Transverse colon (tissue), 4 donors: Measurements from ENCODE around the gene FNDC3B. TPM values are rescaled to one million over a fixed set of nuclear protein-coding genes. Genes with fewer than 3 reads are reported as not detected.

Source experiments
- DNase-seq: peaks from one replicate; pipeline ENCODE4 v3.0.0-alpha.2; 2019
- H3K27ac ChIP-seq, 4 donors: fragments of 200-600 bp; sonication (generic); 2 replicates each; pipeline ENCODE4 v1.5.1; 2016 to 2018; ENCODE audit warnings: inconsistent platforms in 4 of 4
- H3K27me3 ChIP-seq: fragments of 200-600 bp; sonication (generic); 2 replicates; pipeline ENCODE4 v1.5.1; 2017; ENCODE audit warnings: inconsistent platforms
- H3K36me3 ChIP-seq, 4 donors: fragments of 200-600 bp; sonication (generic); 2 replicates each; pipeline ENCODE4 v1.5.1; 2017 to 2019; ENCODE audit warnings: inconsistent platforms in 4 of 4
- H3K4me1 ChIP-seq, 4 donors: fragments of 200-600 bp; sonication (generic); 2 replicates each; pipeline ENCODE4 v1.5.1; 2017 to 2020; ENCODE audit warnings: inconsistent platforms in 4 of 4
- H3K4me3 ChIP-seq, 4 donors: fragments of 200-600 bp; sonication (generic); 1 replicate in 1 of 4; 2 replicates in 3 of 4; pipeline versions ENCODE4 v1.5.1 to v1.6.1; 2017 to 2019; ENCODE audit warnings: inconsistent platforms in 4 of 4
- H3K9me3 ChIP-seq, 2 donors: fragments of 200-600 bp; sonication (generic); 2 replicates each; pipeline ENCODE4 v1.5.1; 2017 to 2019; ENCODE audit warnings: inconsistent platforms in 2 of 2
- CTCF ChIP-seq, 5 experiments: fragments of 200-600 bp in 3 of 5; fragments of 450-650 bp in 2 of 5; sonication (generic) in 3 of 5; IDR thresholded peaks; 1 replicate in 2 of 5; 2 replicates in 3 of 5; pipeline ENCODE4 v1.5.1; 2016 to 2017; ENCODE audit warnings: antibody characterized with exemption in 5 of 5, inconsistent platforms in 3 of 5, mild to moderate bottlenecking in 2 of 5, moderate library complexity in 1 of 5
- EP300 ChIP-seq: sonication (generic); formaldehyde crosslinking; IDR thresholded peaks from one replicate; pipeline ENCODE4 v1.6.1; 2017; ENCODE audit warnings: antibody characterized with exemption, low read depth
- POLR2A ChIP-seq: fragments of 450-650 bp; IDR thresholded peaks from one replicate; pipeline ENCODE4 v1.6.1; 2016; ENCODE audit warnings: antibody characterized with exemption, mild to moderate bottlenecking, moderate library complexity
- POLR2AphosphoS5 ChIP-seq, 3 donors: sonication (generic); formaldehyde crosslinking; IDR thresholded peaks; one replicate each; pipeline ENCODE4 v1.6.1; 2016; ENCODE audit warnings: antibody characterized with exemption in 3 of 3
- WGBS, 2 donors: methylation state at CpG; one replicate each; pipeline ENCODE4 v1.1.5; 2018; ENCODE audit warnings: low coverage in 1 of 2; 5-methylcytosine and 5-hydroxymethylcytosine counted together
- in situ Hi-C, 4 donors: fragments of 200-750 bp; cut with MboI; loops; one replicate each; pipeline versions ENCODE4 v1.15.0 to v1.15.1; 2017; ENCODE audit warnings: low sequenced_read_pairs in 3 of 4, low pct_ligation_motif_present in 1 of 4, low pct_unique_long_range_greater_than_20kb in 1 of 4
- intact Hi-C: fragments of 100-400 bp; cut with DNase I; formaldehyde crosslinking; loops from one replicate; pipeline ENCODE4 v1.15.1; 2023; ENCODE audit warnings: low total_unique reads
- total RNA-seq, 4 donors: library from RNA; depleted of rRNA; stranded (reverse); fragments of >200 nt; gene quantifications; one replicate each; pipeline ENCODE4 v1.1.0, GENCODE V29; 2016

FNDC3B gene
- total RNA-seq, 4 donors from 2014 or later: 28.5 to 85.7 (median 44.5) TPM

GRCh38 chr3:172135820-172136219, 96.4 kb downstream of the FNDC3B start:
- Histone ChIP-seq H3K27ac (peak overlapping the region; percentile 32 to 77 (median 38)), H3K4me3 (no peak overlapping the region), H3K36me3 (no peaks in the 10 kb centered on the region), H3K27me3 (no peaks in the 10 kb centered on the region), H3K9me3 (no peaks in the 10 kb centered on the region), H3K4me1 (peaks cover 45 to 75% (median 58%) of the 10 kb centered on the region in 4 donors)
- TF ChIP-seq EP300 (no peak), POLR2A (no peak), POLR2AphosphoS5 (IDR thresholded peaks at IDR 0.05) (no peak), CTCF (IDR thresholded peaks at IDR 0.05) (no peak)
- DNase-seq: no peak
- 61 to 66% methylated on average over 2 of the region's 2 CpGs for WGBS, 2 donors
- in situ Hi-C loops: no loop called here
- intact Hi-C loops: no loop called here

- peak overlapping the region; percentile 36 to 77 (median 76) for H3K27ac ChIP-seq
- no peaks in the 10 kb centered on the region for H3K36me3 ChIP-seq
- TF ChIP-seq EP300 (no peak), CTCF (IDR thresholded peaks at IDR 0.05) (no peak), POLR2A (no peak), POLR2AphosphoS5 (IDR thresholded peaks at IDR 0.05) (no peak)
- DNase-seq: no peak
- H3K9me3 ChIP-seq: no peaks in the 10 kb centered on the region
- 73 to 88% methylated on average over 1 of the region's 1 CpG for WGBS, 2 donors
- no peak overlapping the region for H3K4me3 ChIP-seq
- intact Hi-C loops (no loop called here), in situ Hi-C loops (no loop called here)
- peaks cover 49 to 79% (median 64%) of the 10 kb centered on the region in 4 donors for H3K4me1 ChIP-seq
- no peaks in the 10 kb centered on the region for H3K27me3 ChIP-seq
These were observed 97.0 kb downstream of the FNDC3B start for GRCh38 chr3:172136330-172136729.

- no peak for DNase-seq
- Histone ChIP-seq H3K36me3 (no peaks in the 10 kb centered on the region), H3K4me3 (no peak overlapping the region), H3K4me1 (peaks cover 58 to 91% (median 74%) of the 10 kb centered on the region in 4 donors), H3K27ac (peak overlapping the region; percentile 72 to 77 (median 76)), H3K9me3 (no peaks in the 10 kb centered on the region), H3K27me3 (no peaks in the 10 kb centered on the region)
- in situ Hi-C loops (no loop called here), intact Hi-C loops (no loop called here)
- TF ChIP-seq POLR2AphosphoS5 (IDR thresholded peaks at IDR 0.05) (no peak), POLR2A (no peak), CTCF (IDR thresholded peaks at IDR 0.05) (no peak), EP300 (no peak)
- WGBS, 2 donors: 47 to 60% methylated on average over 2 of the region's 2 CpGs
These were observed 98.2 kb downstream of the FNDC3B start for GRCh38 chr3:172137287-172138192.

GRCh38 chr3:172138193-172138537, 98.8 kb downstream of the FNDC3B start:
- 68 to 76% methylated on average over 3 of the region's 3 CpGs for WGBS, 2 donors
- in situ Hi-C loops: no loop called here

More at GRCh38 chr3:172138193-172138537, 98.8 kb downstream of the FNDC3B start:
- H3K4me1 ChIP-seq: peaks cover 61 to 94% (median 74%) of the 10 kb centered on the region in 4 donors
- intact Hi-C loops: no loop called here
- H3K36me3 ChIP-seq: no peaks in the 10 kb centered on the region
- no peak overlapping the region for H3K4me3 ChIP-seq
- TF ChIP-seq POLR2AphosphoS5 (IDR thresholded peaks at IDR 0.05): no peak
- TF ChIP-seq POLR2A: no peak
- TF ChIP-seq EP300: no peak
- no peak for TF ChIP-seq CTCF (IDR thresholded peaks at IDR 0.05)
- no peaks in the 10 kb centered on the region for H3K27me3 ChIP-seq
- H3K9me3 ChIP-seq: no peaks in the 10 kb centered on the region
- DNase-seq: no peak
- peak overlapping the region; percentile 72 to 77 (median 76) for H3K27ac ChIP-seq
